Colonic mucosa (tissue), 4 donors: ENCODE results near the gene KREMEN2. TPM values are rescaled to one million over a fixed set of nuclear protein-coding genes. Genes with fewer than 3 reads are reported as not detected.

Source experiments
- DNase-seq: peaks from one replicate; pipeline ENCODE4 v3.0.0-alpha.2; 2020
- H3K27ac ChIP-seq: fragments of 200-600 bp; one replicate; pipeline ENCODE4 v1.8.0; 2021
- H3K27me3 ChIP-seq: fragments of 200-600 bp; one replicate; pipeline ENCODE4 v1.8.0; 2021
- H3K36me3 ChIP-seq: fragments of 200-600 bp; one replicate; pipeline ENCODE4 v1.8.0; 2021
- H3K4me1 ChIP-seq: fragments of 200-600 bp; one replicate; pipeline ENCODE4 v1.8.0; 2021; ENCODE audit warnings: mild to moderate bottlenecking
- H3K4me3 ChIP-seq: fragments of 200-600 bp; one replicate; pipeline ENCODE4 v1.8.0; 2021
- H3K9ac ChIP-seq, 2 donors: one replicate each; pipeline ENCODE4 v1.7.0; 2013; ENCODE audit warnings: control low read depth in 2 of 2, low read depth in 2 of 2, low read length in 2 of 2
- H3K9me3 ChIP-seq: fragments of 200-600 bp; one replicate; pipeline ENCODE4 v1.8.0; 2021
- CTCF ChIP-seq: fragments of 200-600 bp; IDR thresholded peaks from one replicate; pipeline ENCODE4 v1.8.0; 2022; ENCODE audit warnings: antibody characterized with exemption, mild to moderate bottlenecking
- intact Hi-C: fragments of 100-400 bp; cut with DNase I; formaldehyde crosslinking; loops from one replicate; pipeline ENCODE4 v1.14.1; 2022
- total RNA-seq, 2 donors: library from RNA; stranded (reverse); fragmentation: NEBNext Ultra II Directional in 1 of 2; extraction: Animal tissue kit (Norgen Biotek cat#: 25700) in 1 of 2; gene quantifications; one replicate each; pipeline ENCODE4 v1.2.1, GENCODE V29; 2021
- donor health status: healthy.
- donor health status: DM: no; HTN: no; CAD: no.
- donor health status: DM: no; HTN: no; CAD: no.

The KREMEN2 gene
- total RNA-seq, 2 donors from 2014 or later: 1.4 to 1.5 TPM

GRCh38 chr16:2970563-2970962 lies 6.5 kb downstream of the KREMEN2 start:
- TF ChIP-seq CTCF: no peak
- H3K9me3 ChIP-seq: no peaks in the 10 kb centered on the region
- peak overlapping the region; percentile 76 to 89 for H3K9ac ChIP-seq
- peaks cover 26% of the 10 kb centered on the region for H3K27me3 ChIP-seq
- peak overlapping the region; percentile 84 for H3K4me3 ChIP-seq
- intact Hi-C loops: no loop called here
- H3K4me1 ChIP-seq: peaks cover 14% of the 10 kb centered on the region
- H3K36me3 ChIP-seq: no peaks in the 10 kb centered on the region
- no peak for DNase-seq
- H3K27ac ChIP-seq: no peak overlapping the region

GRCh38 chr16:2971134-2971984 lies 7.3 kb downstream of the KREMEN2 start:
- H3K4me3 ChIP-seq: no peak overlapping the region
- H3K27me3 ChIP-seq: peaks cover 18% of the 10 kb centered on the region
- H3K36me3 ChIP-seq: no peaks in the 10 kb centered on the region
- H3K9me3 ChIP-seq: no peaks in the 10 kb centered on the region
- TF ChIP-seq CTCF: no peak
- DNase-seq: no peak
- no peak overlapping the region for H3K9ac ChIP-seq
- intact Hi-C loops: no loop called here
- peaks cover 14% of the 10 kb centered on the region for H3K4me1 ChIP-seq
- H3K27ac ChIP-seq: no peak overlapping the region

- no peak overlapping the region for H3K27ac ChIP-seq
- DNase-seq: no peak
- TF ChIP-seq CTCF: no peak
- H3K9ac ChIP-seq: no peak overlapping the region
- H3K27me3 ChIP-seq: peaks cover 10% of the 10 kb centered on the region
- H3K36me3 ChIP-seq: no peaks in the 10 kb centered on the region
- no peak overlapping the region for H3K4me3 ChIP-seq
- intact Hi-C loops: no loop called here
- H3K4me1 ChIP-seq: peaks cover 13% of the 10 kb centered on the region
- no peaks in the 10 kb centered on the region for H3K9me3 ChIP-seq
Measured at GRCh38 chr16:2971985-2972784, 8.1 kb downstream of the KREMEN2 start.

- no peak overlapping the region for H3K9ac ChIP-seq
- intact Hi-C loops: no loop called here
Measured at GRCh38 chr16:2973093-2973492, 9.0 kb downstream of the KREMEN2 start.

More at GRCh38 chr16:2973093-2973492, 9.0 kb downstream of the KREMEN2 start:
- H3K27ac ChIP-seq: no peak overlapping the region
- no peak overlapping the region for H3K4me3 ChIP-seq
- no peak for DNase-seq
- no peak for TF ChIP-seq CTCF
- H3K36me3 ChIP-seq: no peaks in the 10 kb centered on the region
- peaks cover under 1% of the 10 kb centered on the region for H3K27me3 ChIP-seq
- peaks cover 9% of the 10 kb centered on the region for H3K4me1 ChIP-seq
- H3K9me3 ChIP-seq: no peaks in the 10 kb centered on the region
